Stimulated activated effector memory CD8-positive, alpha-beta T cell treated with anti-CD3 and anti-CD28 coated beads, Interleukin-12 subunit alpha, Interleukin-12 subunit beta, amount 100 ng/mL, for 72 hours (primary cell): Measurements from ENCODE around the gene LSP1.

Experiments
- ATAC-seq: fragments of 150-1000 bp; cut with Tn5 transposase; 2 replicates; pipeline ENCODE4 v1.10.0; 2021
- DNase-seq, 2 donors: peaks; one replicate each; pipeline ENCODE4 v3.0.0; 2021 to 2022; ENCODE audit warnings: low spot score in 2 of 2
- H3K27ac Mint-ChIP-seq: one replicate; pipeline ENCODE4 v1.8.0; 2022; ENCODE audit warnings: mild to moderate bottlenecking, mixed read lengths
- H3K36me3 Mint-ChIP-seq: one replicate; pipeline ENCODE4 v1.8.0; 2022; ENCODE audit warnings: mild to moderate bottlenecking, mixed read lengths
- H3K4me1 Mint-ChIP-seq: one replicate; pipeline ENCODE4 v1.8.0; 2022; ENCODE audit warnings: mixed read lengths
- H3K4me3 Mint-ChIP-seq: one replicate; pipeline ENCODE4 v1.8.0; 2022; ENCODE audit warnings: mild to moderate bottlenecking, mixed read lengths
- H3K9me3 Mint-ChIP-seq: one replicate; pipeline ENCODE4 v1.8.0; 2022; ENCODE audit warnings: mixed read lengths

LSP1 gene

DNA sequence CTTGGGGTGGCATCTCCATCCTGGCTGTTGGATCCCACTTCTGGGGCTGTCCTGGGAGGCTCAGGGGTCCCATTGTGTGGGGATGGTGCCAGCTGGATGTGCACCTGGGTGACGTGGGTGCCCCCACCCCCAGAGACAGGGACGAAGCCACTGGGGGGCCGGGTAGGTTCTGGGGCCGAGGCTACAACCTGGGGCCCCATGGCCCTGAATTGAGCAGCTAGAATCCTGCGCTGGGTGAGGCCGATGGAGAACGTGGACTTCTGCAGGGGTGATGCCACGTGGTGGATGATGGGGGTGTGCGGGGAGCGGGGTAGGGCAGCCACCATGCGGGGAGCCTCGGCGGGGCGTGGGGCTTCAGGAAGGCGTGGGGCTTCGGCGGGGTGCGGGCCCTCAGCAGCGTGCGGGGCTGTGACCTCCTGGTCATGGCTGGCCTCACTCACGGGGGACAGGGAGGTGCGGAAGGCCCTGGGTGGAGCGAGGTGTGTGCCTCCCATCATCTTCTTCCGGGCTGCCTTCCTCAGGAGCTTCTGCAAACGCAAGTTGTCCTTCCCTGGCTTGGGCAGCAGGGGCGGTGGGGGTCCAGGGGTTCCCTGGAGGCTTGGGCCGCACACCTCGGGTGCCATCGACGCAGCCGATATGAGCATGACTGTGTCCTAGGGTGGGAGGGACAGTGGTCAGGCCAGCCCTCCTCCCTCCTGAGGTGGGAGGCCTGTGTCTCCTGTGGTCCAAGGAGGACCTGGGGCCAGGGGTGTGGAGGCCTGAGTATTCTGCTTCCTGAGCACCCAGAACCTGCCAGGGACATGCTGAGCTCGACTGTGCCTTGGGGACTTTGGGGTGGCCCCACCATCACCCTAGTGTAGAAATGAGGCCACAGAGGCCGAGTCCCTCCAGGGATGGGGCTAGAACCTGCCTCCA is 37.3 kb downstream of the LSP1 start:
- Mint-ChIP-seq H3K4me1 (peaks cover 20% of the 10 kb centered on the region), H3K27ac (no peak overlapping the region), H3K36me3 (no peaks in the 10 kb centered on the region), H3K9me3 (no peaks in the 10 kb centered on the region), H3K4me3 (peak overlapping the region; percentile 68)
- DNase-seq (no peak), ATAC-seq (no peak)

DNA sequence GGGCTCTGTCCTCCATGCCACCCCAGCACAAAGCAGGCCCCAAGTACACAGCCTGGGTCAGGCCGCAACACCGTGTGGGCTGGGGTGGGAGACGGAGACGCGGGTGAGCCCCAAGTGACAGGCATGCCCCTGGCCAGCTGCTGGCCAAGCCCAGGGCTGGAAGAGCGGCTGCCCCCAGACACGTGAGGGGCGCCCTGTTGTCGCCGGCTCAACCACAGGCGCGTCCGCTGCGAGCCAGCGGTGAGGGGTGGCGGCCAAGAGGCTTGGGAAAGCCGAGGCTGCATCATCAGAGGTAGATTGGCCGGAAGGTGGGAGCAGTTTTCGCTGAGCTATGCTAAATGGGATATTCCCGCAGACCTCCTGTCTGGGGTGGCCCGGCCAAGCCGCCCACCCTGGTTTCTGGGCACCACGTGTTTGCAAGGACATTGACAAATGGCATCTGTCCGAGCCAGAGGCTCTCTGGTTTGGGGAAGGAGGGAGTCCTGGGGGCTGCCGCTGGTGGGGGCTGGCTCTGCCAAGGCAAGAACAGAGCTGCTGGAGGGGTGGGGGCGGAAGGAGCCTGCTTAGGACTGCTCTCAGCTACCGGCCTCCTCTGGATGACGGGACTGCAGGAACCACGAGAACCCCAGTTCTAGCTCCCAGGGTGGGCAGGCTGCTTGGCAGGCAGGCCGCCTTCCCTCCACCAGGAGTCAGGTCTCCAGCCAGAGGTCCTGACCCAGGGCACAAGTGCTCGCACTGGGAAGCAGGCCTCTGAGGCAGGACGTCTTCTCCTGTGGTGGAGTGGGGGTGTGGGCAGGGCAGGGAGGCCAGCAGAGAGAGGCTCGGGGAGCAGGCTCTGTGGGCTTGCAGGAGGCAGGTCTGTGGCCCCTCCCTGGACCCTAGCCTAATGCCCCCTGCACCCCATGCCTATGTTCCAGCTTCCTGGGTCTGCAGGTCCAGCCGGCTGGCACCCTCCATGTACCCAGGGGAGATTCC is 38.3 kb downstream of the LSP1 start:
- H3K27ac Mint-ChIP-seq = no peak overlapping the region
- H3K4me1 Mint-ChIP-seq = peaks cover 20% of the 10 kb centered on the region
- DNase-seq (no peak), ATAC-seq (no peak)
- no peak overlapping the region for H3K4me3 Mint-ChIP-seq
- H3K9me3 Mint-ChIP-seq = no peaks in the 10 kb centered on the region
- no peaks in the 10 kb centered on the region for H3K36me3 Mint-ChIP-seq

- Mint-ChIP-seq H3K36me3 (no peaks in the 10 kb centered on the region), H3K9me3 (no peaks in the 10 kb centered on the region), H3K27ac (no peak within 1 kb of the TSS), H3K4me3 (peak within 1 kb of the TSS; percentile 11), H3K4me1 (peaks cover 20% of the 10 kb centered on the region)
- no peak for DNase-seq
- ATAC-seq = no peak
Measured at GRCh38 chr11:1891831-1892115, 38.9 kb downstream of the LSP1 start, which contains the start of gene PRR33. TSS of gene PRR33 (minus strand) at chr11:1891895. CDS start at chr11:1890584, 1,311 bp downstream.

GRCh38 chr11:1892116-1892515 is 39.2 kb downstream of the LSP1 start:
- ATAC-seq (no peak), DNase-seq (no peak)
- no peak overlapping the region for H3K27ac Mint-ChIP-seq
- peaks cover 20% of the 10 kb centered on the region for H3K4me1 Mint-ChIP-seq
- H3K4me3 Mint-ChIP-seq = peak overlapping the region; percentile 11
- H3K36me3 Mint-ChIP-seq = no peaks in the 10 kb centered on the region
- no peaks in the 10 kb centered on the region for H3K9me3 Mint-ChIP-seq

- Mint-ChIP-seq H3K27ac (no peak overlapping the region), H3K4me3 (peak overlapping the region; percentile 11), H3K9me3 (no peaks in the 10 kb centered on the region), H3K36me3 (no peaks in the 10 kb centered on the region), H3K4me1 (peaks cover 20% of the 10 kb centered on the region)
- no peak for ATAC-seq
- no peak for DNase-seq
Measured at GRCh38 chr11:1892558-1892957, 39.7 kb downstream of the LSP1 start.

GRCh38 chr11:1893581-1894359 is 40.9 kb downstream of the LSP1 start:
- peaks cover 20% of the 10 kb centered on the region for H3K4me1 Mint-ChIP-seq
- no peaks in the 10 kb centered on the region for H3K9me3 Mint-ChIP-seq
- DNase-seq = no peak
- ATAC-seq = no peak
- no peak overlapping the region for H3K27ac Mint-ChIP-seq
- no peaks in the 10 kb centered on the region for H3K36me3 Mint-ChIP-seq
- peak overlapping the region; percentile 1 for H3K4me3 Mint-ChIP-seq

GRCh38 chr11:1894759-1895158 is 41.9 kb downstream of the LSP1 start:
- H3K27ac Mint-ChIP-seq = no peak overlapping the region
- H3K4me3 Mint-ChIP-seq = no peak overlapping the region
- peaks cover 20% of the 10 kb centered on the region for H3K4me1 Mint-ChIP-seq
- DNase-seq = no peak
- no peaks in the 10 kb centered on the region for H3K36me3 Mint-ChIP-seq
- no peak for ATAC-seq
- no peaks in the 10 kb centered on the region for H3K9me3 Mint-ChIP-seq

- H3K27ac Mint-ChIP-seq = no peak overlapping the region
- no peaks in the 10 kb centered on the region for H3K36me3 Mint-ChIP-seq
- peaks cover 20% of the 10 kb centered on the region for H3K4me1 Mint-ChIP-seq
- no peaks in the 10 kb centered on the region for H3K9me3 Mint-ChIP-seq
- ATAC-seq (no peak), DNase-seq (no peak)
- H3K4me3 Mint-ChIP-seq = no peak overlapping the region
Measured at GRCh38 chr11:1896468-1896867, 43.6 kb downstream of the LSP1 start.

DNA sequence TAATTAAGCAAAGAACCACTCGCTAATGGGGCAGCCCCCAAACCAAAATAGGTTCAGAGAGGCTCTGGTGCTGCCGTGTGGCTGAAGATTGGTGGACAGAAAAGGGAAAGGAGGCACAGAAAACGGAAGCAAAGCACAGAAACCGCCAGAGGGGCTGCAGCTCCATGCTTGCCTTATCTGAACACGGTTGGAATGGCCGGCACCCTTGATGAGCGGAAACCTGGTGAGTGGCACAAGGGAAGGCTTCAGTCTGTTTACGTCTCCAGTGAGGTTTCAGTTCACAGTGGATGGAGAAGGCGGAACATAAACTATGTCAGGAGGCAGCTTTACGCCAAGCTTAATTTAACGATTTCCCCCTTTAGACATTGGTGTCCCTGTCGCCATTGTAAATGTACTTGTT is 44.0 kb downstream of the LSP1 start:
- no peak for DNase-seq
- Mint-ChIP-seq H3K4me1 (peaks cover 20% of the 10 kb centered on the region), H3K9me3 (no peaks in the 10 kb centered on the region), H3K36me3 (no peaks in the 10 kb centered on the region), H3K27ac (no peak overlapping the region), H3K4me3 (no peak overlapping the region)
- ATAC-seq = no peak

GRCh38 chr11:1899090-1899489 is 46.2 kb downstream of the LSP1 start:
- Mint-ChIP-seq H3K27ac (no peak overlapping the region), H3K4me1 (no peaks in the 10 kb centered on the region), H3K4me3 (no peak overlapping the region), H3K9me3 (no peaks in the 10 kb centered on the region), H3K36me3 (no peaks in the 10 kb centered on the region)
- DNase-seq (no peak), ATAC-seq (no peak)

GRCh38 chr11:1899686-1900085 is 46.8 kb downstream of the LSP1 start:
- Mint-ChIP-seq H3K9me3 (no peaks in the 10 kb centered on the region), H3K4me1 (no peaks in the 10 kb centered on the region), H3K36me3 (no peaks in the 10 kb centered on the region), H3K4me3 (no peak overlapping the region), H3K27ac (no peak overlapping the region)
- ATAC-seq (no peak), DNase-seq (no peak)

DNA sequence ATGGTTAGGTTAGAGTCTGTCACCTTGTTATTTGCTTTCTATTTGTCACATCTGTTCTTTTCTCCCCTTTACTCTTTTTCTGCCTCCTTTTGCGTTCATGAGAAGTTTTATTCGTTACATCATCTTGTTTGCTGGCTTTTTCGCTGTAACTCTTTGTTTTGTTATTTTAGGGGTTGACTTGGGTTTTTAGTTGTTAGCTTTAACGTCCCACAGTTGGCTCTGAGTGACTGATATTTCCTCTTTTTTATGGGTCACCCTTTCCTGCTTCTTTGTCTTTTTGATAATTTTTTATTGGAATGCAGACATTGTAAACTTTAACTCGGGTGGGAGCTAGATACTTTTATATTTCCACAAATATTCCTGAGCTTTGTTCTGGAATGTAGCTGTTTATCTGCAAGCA is 53.3 kb downstream of the LSP1 start:
- H3K4me3 Mint-ChIP-seq = no peak overlapping the region
- H3K9me3 Mint-ChIP-seq = no peaks in the 10 kb centered on the region
- H3K4me1 Mint-ChIP-seq = no peaks in the 10 kb centered on the region
- ATAC-seq = no peak
- no peak overlapping the region for H3K27ac Mint-ChIP-seq
- H3K36me3 Mint-ChIP-seq = no peaks in the 10 kb centered on the region
- no peak for DNase-seq

DNA sequence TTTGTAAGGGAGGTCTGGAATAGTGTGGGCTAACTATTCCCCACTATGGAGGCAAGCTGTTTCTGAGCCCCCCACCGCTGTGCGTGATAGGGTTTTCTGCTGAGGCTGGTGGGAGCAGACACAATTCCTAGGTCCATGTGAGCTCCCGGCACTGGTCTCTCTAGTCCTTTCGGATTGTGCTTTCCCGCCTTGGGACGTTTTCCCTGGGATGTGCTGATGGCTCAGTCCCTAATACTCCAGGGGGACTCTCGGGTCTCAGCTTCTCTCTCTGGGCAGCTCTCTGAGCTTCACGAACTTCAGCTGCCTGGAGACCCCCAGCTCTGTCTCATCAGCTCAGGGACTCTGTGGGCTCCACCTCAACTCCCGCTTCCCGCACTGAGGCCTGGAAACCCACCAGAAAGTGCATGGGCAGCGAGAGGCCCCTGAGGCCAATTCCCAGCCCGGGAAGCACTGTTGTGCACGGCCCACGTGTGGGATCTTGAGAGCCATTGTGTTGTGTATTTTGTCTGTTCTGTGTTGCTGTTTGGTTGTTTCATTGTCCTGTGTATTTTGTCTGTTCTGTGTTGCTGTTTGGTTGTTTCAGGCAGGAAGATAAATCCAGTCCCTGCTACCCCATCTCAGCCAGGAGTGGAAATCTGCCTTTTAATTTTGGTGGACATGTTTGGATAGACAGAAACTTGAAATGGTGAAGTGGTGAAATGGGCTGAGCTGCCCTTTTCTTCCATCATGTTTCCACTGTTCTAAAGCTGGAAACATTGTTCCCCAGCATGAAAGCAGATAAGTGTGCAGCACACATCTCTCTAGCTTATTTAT is 53.9 kb downstream of the LSP1 start:
- no peak for ATAC-seq
- Mint-ChIP-seq H3K9me3 (no peaks in the 10 kb centered on the region), H3K27ac (no peak overlapping the region), H3K4me3 (no peak overlapping the region), H3K36me3 (no peaks in the 10 kb centered on the region), H3K4me1 (no peaks in the 10 kb centered on the region)
- no peak for DNase-seq

DNA sequence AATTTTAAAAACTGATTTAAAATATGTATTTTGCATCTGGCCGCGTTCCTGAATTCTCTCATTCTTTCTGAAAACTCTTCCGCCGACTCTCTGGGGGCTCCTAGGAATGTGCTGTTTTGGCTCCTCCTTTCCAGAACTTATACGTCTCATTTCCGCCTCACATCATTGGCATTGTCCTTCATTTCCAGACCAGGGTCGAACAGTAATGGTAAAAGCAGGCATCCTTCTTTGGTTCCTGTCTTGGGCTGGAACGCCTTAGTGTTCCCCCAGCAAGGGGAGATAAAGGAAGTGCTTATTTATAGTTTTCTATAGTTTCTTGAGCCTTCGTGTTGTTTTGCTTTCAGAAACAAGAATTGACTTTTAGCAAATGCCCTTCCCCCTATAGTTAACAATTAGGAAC is 55.7 kb downstream of the LSP1 start:
- no peak overlapping the region for H3K27ac Mint-ChIP-seq
- ATAC-seq = no peak
- H3K36me3 Mint-ChIP-seq = no peaks in the 10 kb centered on the region

More for the DNA sequence above, 55.7 kb downstream of the LSP1 start:
- Mint-ChIP-seq H3K4me3 (no peak overlapping the region), H3K9me3 (no peaks in the 10 kb centered on the region), H3K4me1 (no peaks in the 10 kb centered on the region)
- no peak for DNase-seq
